Endothelial cell of umbilical vein (primary cell): Measurements from ENCODE around the gene IDUA. TPM values are rescaled to one million over a fixed set of nuclear protein-coding genes. Genes with fewer than 3 reads are reported as not detected.

Experiments
- BruUV-seq: library from RNA; stranded (reverse); fragments of 400-500 nt; replicated peaks from 2 replicates; lab custom pipeline; 2021; lab: Mats Ljungman, UMichigan
- CTCF ChIA-PET: fragments of 300-600, 350-600 bp; sonication (Branson Sonifier 250); formaldehyde crosslinking; loops from one replicate; lab custom pipeline; 2021; ENCODE audit warnings: antibody characterized with exemption, inconsistent platforms; lab: Charles Lee
- POLR2A ChIA-PET: fragments of 300-600, 350-600 bp; sonication (Branson Sonifier 250); formaldehyde crosslinking; loops from one replicate; lab custom pipeline; 2021; ENCODE audit warnings: antibody characterized with exemption, inconsistent platforms; lab: Charles Lee
- DNase-seq: peaks from one replicate; pipeline ENCODE4 v3.0.0-alpha.2; 2011; ENCODE audit warnings: low read depth, low spot score
- FAIRE-seq: peaks from 2 replicates; lab custom pipeline; 2011; peaks lifted over from hg19 to GRCh38; lab: Jason Lieb, UNC
- H2AFZ ChIP-seq: 2 replicates; pipeline ENCODE4 v1.6.0; 2012; ENCODE audit warnings: low read depth, low read length, control low read depth, inconsistent platforms
- H3K27ac ChIP-seq: 2 replicates; pipeline ENCODE4 v1.5.1; 2011; ENCODE audit warnings: low read depth, mild to moderate bottlenecking, control low read depth, low read length, moderate library complexity; ENCODE audit not compliant: insufficient read depth
- H3K27me3 ChIP-seq, 2 experiments: 2 replicates each; pipeline versions ENCODE4 v1.6.0 to v1.6.1; 2011; ENCODE audit warnings: low read length in 2 of 2, mixed read lengths in 1 of 2; ENCODE audit not compliant: control insufficient read depth in 2 of 2, insufficient read depth in 2 of 2
- H3K36me3 ChIP-seq, 2 experiments: 2 replicates in 1 of 2; 3 replicates in 1 of 2; pipeline ENCODE4 v1.5.1; 2011; ENCODE audit warnings: low read length in 2 of 2, mild to moderate bottlenecking in 1 of 2, moderate library complexity in 1 of 2; ENCODE audit not compliant: control insufficient read depth in 2 of 2, insufficient read depth in 2 of 2; ENCODE audit errors: extremely low read depth in 1 of 2
- H3K4me1 ChIP-seq: 3 replicates; pipeline ENCODE4 v1.5.1; 2011; ENCODE audit warnings: mild to moderate bottlenecking, low read length; ENCODE audit not compliant: control insufficient read depth, insufficient read depth; ENCODE audit errors: extremely low read depth
- H3K4me2 ChIP-seq: 2 replicates; pipeline ENCODE4 v1.6.1; 2011; ENCODE audit warnings: low read length, control low read depth, mixed read lengths; ENCODE audit not compliant: insufficient read depth
- H3K4me3 ChIP-seq, 3 experiments: fragments of 200-600 bp in 1 of 3; sonication (generic), shearing (Covaris generic) in 1 of 3; replicated peaks in 1 of 3; 2 replicates each; pipeline ENCODE4 v1.5.1; 2011 to 2016; ENCODE audit warnings: control low read depth in 3 of 3, low read length in 3 of 3, mild to moderate bottlenecking in 2 of 3, inconsistent platforms in 1 of 3, low read depth in 1 of 3, moderate library complexity in 1 of 3; ENCODE audit not compliant: insufficient read depth in 1 of 3
- H3K79me2 ChIP-seq: 2 replicates; pipeline ENCODE4 v1.6.0; 2012; ENCODE audit warnings: low read length, inconsistent platforms; ENCODE audit not compliant: control insufficient read depth, insufficient read depth
- H3K9ac ChIP-seq: replicated peaks from 2 replicates; pipeline ENCODE3; 2011; ENCODE audit warnings: low read length, control low read depth; ENCODE audit not compliant: insufficient read depth; ENCODE audit errors: extremely low read depth
- H3K9me1 ChIP-seq: replicated peaks from 3 replicates; pipeline ENCODE4 v1.6.0; 2011; ENCODE audit warnings: mild to moderate bottlenecking, low read length; ENCODE audit not compliant: control insufficient read depth, insufficient read depth; ENCODE audit errors: extremely low read depth
- H3K9me3 ChIP-seq: replicated peaks from 2 replicates; pipeline ENCODE4 v1.5.1; 2012; ENCODE audit warnings: low read length, inconsistent platforms; ENCODE audit not compliant: control insufficient read depth, insufficient read depth
- H4K20me1 ChIP-seq: replicated peaks from 2 replicates; pipeline ENCODE3; 2011; ENCODE audit warnings: mild to moderate bottlenecking, low read length; ENCODE audit not compliant: control insufficient read depth, insufficient read depth; ENCODE audit errors: extremely low read depth
- CTCF ChIP-seq, 2 donors: IDR thresholded peaks; 1 replicate in 1 of 2; 2 replicates in 1 of 2; pipeline ENCODE4 v1.5.1; 2011; ENCODE audit warnings: low read length in 2 of 2, mild to moderate bottlenecking in 2 of 2, moderate library complexity in 2 of 2, control low read depth in 1 of 2, inconsistent platforms in 1 of 2, low read depth in 1 of 2; ENCODE audit not compliant: insufficient read depth in 1 of 2; ENCODE audit errors: extremely low read depth in 1 of 2
- FOS ChIP-seq: IDR thresholded peaks from 2 replicates; pipeline ENCODE4 v1.6.1; 2011; ENCODE audit warnings: mild to moderate bottlenecking, low read length, moderate library complexity, borderline replicate concordance; ENCODE audit not compliant: insufficient read depth
- GATA2 ChIP-seq: IDR thresholded peaks from 2 replicates; pipeline ENCODE4 v1.7.0; 2011; ENCODE audit warnings: low read depth, mild to moderate bottlenecking, moderate library complexity, mixed read lengths, low read length; ENCODE audit not compliant: insufficient read length, insufficient read depth
- JUN ChIP-seq: IDR thresholded peaks from 2 replicates; pipeline ENCODE4 v1.6.1; 2011; ENCODE audit warnings: borderline replicate concordance, low read depth; ENCODE audit not compliant: insufficient read length, insufficient read depth
- MAX ChIP-seq: IDR thresholded peaks from 2 replicates; pipeline ENCODE4 v1.6.1; 2011; ENCODE audit not compliant: insufficient read depth, insufficient read length
- MYC ChIP-seq: IDR thresholded peaks from one replicate; pipeline ENCODE4 v1.6.1; 2011; ENCODE audit warnings: mild to moderate bottlenecking, low read depth, low read length
- POLR2AphosphoS5 ChIP-seq: IDR thresholded peaks from 2 replicates; pipeline ENCODE4 v1.6.1; 2012; ENCODE audit warnings: low read depth, mild to moderate bottlenecking, control low read depth, low read length, moderate library complexity; ENCODE audit not compliant: insufficient read depth
- dilution Hi-C: fragments of 300-500 bp; cut with MboI; formaldehyde crosslinking; loops from one replicate; pipeline ENCODE4 v1.15.0; 2019; ENCODE audit warnings: low sequenced_read_pairs; ENCODE audit not compliant: extremely low pct_ligation_motif_present
- intact Hi-C: fragments of 100-400 bp; cut with micrococcal nuclease; formaldehyde crosslinking; loops from one replicate; pipeline ENCODE4 v1.10.0; 2022
- polyA plus RNA-seq, 4 experiments: library from polyadenylated mRNA; depleted of rRNA in 3 of 4; stranded (reverse) in 3 of 4; unstranded in 1 of 4; fragments of >200 nt; gene quantifications; 2 replicates each; pipeline versions ENCODE4 v1.2.1 to v1.2.3, GENCODE V29; 2011 to 2012; ENCODE audit warnings: missing spikeins in 1 of 4
- total RNA-seq: library from RNA; stranded (reverse); gene quantifications from 2 replicates; pipeline ENCODE4 v1.2.3, GENCODE V29; 2021

Gene IDUA
- total and polyA plus RNA-seq, 2 donors (not counting 3 experiments of a cell fraction or from before 2014, with no cell fraction given): 19.1 to 34.1 TPM

GRCh38 chr4:967113-968104, 19.4 kb upstream of the IDUA start:
- no peaks in the 10 kb centered on the region for H4K20me1 ChIP-seq
- BruUV-seq: no TSS peak
- H2AFZ ChIP-seq: no peak overlapping the region
- dilution Hi-C loops (no loop called here), intact Hi-C loops (no loop called here)
- ChIA-PET POLR2A (no interaction called here), CTCF (no interaction called here)
- H3K4me2 ChIP-seq: no peak overlapping the region
- H3K27me3 ChIP-seq: no peaks in the 10 kb centered on the region
- DNase-seq (no peak), FAIRE-seq (no peak)
- H3K79me2 ChIP-seq: no peaks in the 10 kb centered on the region
- peaks cover 5% of the 10 kb centered on the region for H3K4me1 ChIP-seq
- H3K9me1 ChIP-seq: no peaks in the 10 kb centered on the region
- H3K27ac ChIP-seq: no peak overlapping the region
- no peaks in the 10 kb centered on the region for H3K9me3 ChIP-seq
- H3K9ac ChIP-seq: no peak overlapping the region
- TF ChIP-seq GATA2: no peak
- no peak for TF ChIP-seq JUN
- TF ChIP-seq POLR2AphosphoS5: no peak
- no peak for TF ChIP-seq MAX
- TF ChIP-seq MYC: no peak
- TF ChIP-seq FOS: no peak
- no peak for TF ChIP-seq CTCF (IDR thresholded peaks at IDR 0.05; ENCODE audit: extremely low read depth in 1 of 2, insufficient read depth in 1 of 2, low read depth in 1 of 2, low read length in 2 of 2)
- H3K4me3 ChIP-seq: no peak overlapping the region
- peaks cover 0 to 22% of the 10 kb centered on the region in 2 experiments for H3K36me3 ChIP-seq
